ENCODE results near the gene HHIPL1. TPM values are rescaled to one million over a fixed set of nuclear protein-coding genes. Genes with fewer than 3 reads are reported as not detected.

HHIPL1 gene
- total RNA-seq, 2 experiments from 2014 or later = 0.25 to 0.72 TPM

DNA sequence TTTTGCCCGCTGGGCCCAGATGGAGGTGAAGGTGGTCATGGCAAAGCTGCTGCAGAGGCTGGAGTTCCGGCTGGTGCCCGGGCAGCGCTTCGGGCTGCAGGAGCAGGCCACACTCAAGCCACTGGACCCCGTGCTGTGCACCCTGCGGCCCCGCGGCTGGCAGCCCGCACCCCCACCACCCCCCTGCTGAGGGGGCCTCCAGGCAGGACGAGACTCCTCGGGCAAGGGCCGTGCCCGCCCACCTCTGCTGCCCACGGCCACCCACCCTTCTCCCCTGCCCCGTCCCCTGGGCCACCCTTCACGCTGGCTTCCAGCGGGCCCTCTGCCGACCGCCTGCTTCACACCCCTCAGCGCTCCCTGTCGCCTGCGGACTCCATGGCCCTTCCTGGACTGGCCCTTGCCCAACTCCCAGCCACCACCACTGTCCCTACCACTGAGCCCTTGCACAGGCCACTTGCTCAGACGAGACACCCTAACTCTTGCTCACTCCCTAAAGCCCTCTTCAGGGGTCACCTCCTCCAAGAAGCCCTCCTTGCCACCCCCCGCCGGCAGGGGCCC, 81.7 kb downstream of the HHIPL1 start:
- H3K4me3 ChIP-seq (ENCODE audit: low read depth, low read length, poor library complexity, severe bottlenecking) = no peak overlapping the region
- ChIA-PET POLR2A (no interaction called here), CTCF (ENCODE audit: unreplicated experiment) (no interaction called here)
- no peaks in the 10 kb centered on the region for H4K20me1 ChIP-seq (ENCODE audit: insufficient read depth, low read length)
- H2AFZ ChIP-seq (ENCODE audit: low read length) = no peak overlapping the region
- no peaks in the 10 kb centered on the region for H3K9me2 ChIP-seq (ENCODE audit: insufficient read depth, low read length)
- H3K36me3 ChIP-seq (ENCODE audit: insufficient read depth, low read length) = no peaks in the 10 kb centered on the region
- H3K4me2 ChIP-seq (ENCODE audit: low read length) = no peak overlapping the region
- intact Hi-C loops (cut with micrococcal nuclease; ENCODE audit: unreplicated experiment) = no loop called here
- no peaks in the 10 kb centered on the region for H3K4me1 ChIP-seq (ENCODE audit: insufficient read depth, low read length, poor library complexity, severe bottlenecking)
- no peak for DNase-seq (ENCODE audit: low spot score)
- TF ChIP-seq EZH2phosphoT487 (IDR thresholded peaks at IDR 0.05; ENCODE audit: borderline replicate concordance, low read depth, low read length) = no peak
- TF ChIP-seq, protein P1, sequence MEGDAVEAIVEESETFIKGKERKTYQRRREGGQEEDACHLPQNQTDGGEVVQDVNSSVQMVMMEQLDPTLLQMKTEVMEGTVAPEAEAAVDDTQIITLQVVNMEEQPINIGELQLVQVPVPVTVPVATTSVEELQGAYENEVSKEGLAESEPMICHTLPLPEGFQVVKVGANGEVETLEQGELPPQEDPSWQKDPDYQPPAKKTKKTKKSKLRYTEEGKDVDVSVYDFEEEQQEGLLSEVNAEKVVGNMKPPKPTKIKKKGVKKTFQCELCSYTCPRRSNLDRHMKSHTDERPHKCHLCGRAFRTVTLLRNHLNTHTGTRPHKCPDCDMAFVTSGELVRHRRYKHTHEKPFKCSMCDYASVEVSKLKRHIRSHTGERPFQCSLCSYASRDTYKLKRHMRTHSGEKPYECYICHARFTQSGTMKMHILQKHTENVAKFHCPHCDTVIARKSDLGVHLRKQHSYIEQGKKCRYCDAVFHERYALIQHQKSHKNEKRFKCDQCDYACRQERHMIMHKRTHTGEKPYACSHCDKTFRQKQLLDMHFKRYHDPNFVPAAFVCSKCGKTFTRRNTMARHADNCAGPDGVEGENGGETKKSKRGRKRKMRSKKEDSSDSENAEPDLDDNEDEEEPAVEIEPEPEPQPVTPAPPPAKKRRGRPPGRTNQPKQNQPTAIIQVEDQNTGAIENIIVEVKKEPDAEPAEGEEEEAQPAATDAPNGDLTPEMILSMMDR (conservative IDR thresholded peaks at IDR 0.05; ENCODE audit: low read length) = no peak
- no peaks in the 10 kb centered on the region for H3K79me2 ChIP-seq (ENCODE audit: insufficient read depth, low read depth, low read length)
- no peaks in the 10 kb centered on the region for H3K9me3 ChIP-seq (ENCODE audit: low read length)
- no TSS peak for BruUV-seq (replicated peaks)
- no peak overlapping the region for H3K27ac ChIP-seq (ENCODE audit: low read depth, low read length, poor library complexity, severe bottlenecking)

DNA sequence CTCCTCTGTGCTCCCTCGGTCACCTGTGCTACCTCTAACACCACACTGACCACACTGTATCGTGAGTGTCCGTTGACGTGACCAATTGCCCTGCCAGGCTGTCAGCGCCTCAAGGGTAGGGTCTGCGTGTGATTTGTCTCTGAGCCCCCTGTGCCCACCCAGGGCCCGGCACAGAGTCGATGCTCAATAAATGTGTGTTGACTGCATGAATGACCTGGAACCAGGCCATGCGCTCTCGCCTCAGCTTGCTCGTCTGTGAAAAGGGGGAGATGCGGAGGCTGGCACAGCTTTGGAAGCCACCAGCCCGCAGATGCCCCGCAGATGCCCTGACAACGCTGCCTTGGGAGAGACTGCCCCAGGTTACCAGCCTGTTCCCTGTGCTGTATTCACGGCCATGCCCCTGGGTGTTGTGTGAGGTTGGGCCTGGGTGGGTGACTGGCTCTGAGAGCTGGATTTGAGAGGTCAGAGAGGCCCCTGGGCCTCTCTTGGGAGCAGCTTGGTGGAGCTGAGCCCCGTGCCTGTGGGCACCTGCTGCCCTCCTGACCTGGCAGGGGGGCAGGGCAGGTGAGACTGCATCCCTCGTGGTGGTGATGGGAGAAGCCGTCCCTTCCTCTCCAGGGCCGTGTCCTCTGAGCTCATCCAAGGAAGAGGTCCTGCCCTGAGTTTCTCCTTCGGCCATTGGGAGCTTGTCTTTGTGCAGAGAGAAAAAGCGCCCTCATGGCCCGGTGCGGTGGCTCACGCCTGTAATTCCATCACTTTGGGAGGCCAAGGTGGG, 82.4 kb downstream of the HHIPL1 start:
- no peaks in the 10 kb centered on the region for H4K20me1 ChIP-seq (ENCODE audit: insufficient read depth, low read length)
- no peaks in the 10 kb centered on the region for H3K79me2 ChIP-seq (ENCODE audit: insufficient read depth, low read depth, low read length)
- BruUV-seq (replicated peaks) = no TSS peak
- DNase-seq (ENCODE audit: low spot score) = no peak
- H3K4me3 ChIP-seq (ENCODE audit: low read depth, low read length, poor library complexity, severe bottlenecking) = no peak overlapping the region
- H3K9me2 ChIP-seq (ENCODE audit: insufficient read depth, low read length) = no peaks in the 10 kb centered on the region
- ChIA-PET CTCF (ENCODE audit: unreplicated experiment) (no interaction called here), POLR2A (no interaction called here)
- H3K9me3 ChIP-seq (ENCODE audit: low read length) = no peaks in the 10 kb centered on the region
- H3K4me2 ChIP-seq (ENCODE audit: low read length) = no peak overlapping the region
- no peak overlapping the region for H2AFZ ChIP-seq (ENCODE audit: low read length)
- TF ChIP-seq, protein P1 (conservative IDR thresholded peaks at IDR 0.05; ENCODE audit: low read length) = no peak
- TF ChIP-seq EZH2phosphoT487 (IDR thresholded peaks at IDR 0.05; ENCODE audit: borderline replicate concordance, low read depth, low read length) = no peak
- no peaks in the 10 kb centered on the region for H3K36me3 ChIP-seq (ENCODE audit: insufficient read depth, low read length)
- no peaks in the 10 kb centered on the region for H3K4me1 ChIP-seq (ENCODE audit: insufficient read depth, low read length, poor library complexity, severe bottlenecking)
- H3K27ac ChIP-seq (ENCODE audit: low read depth, low read length, poor library complexity, severe bottlenecking) = no peak overlapping the region
- intact Hi-C loops (cut with micrococcal nuclease; ENCODE audit: unreplicated experiment) = no loop called here

DNA sequence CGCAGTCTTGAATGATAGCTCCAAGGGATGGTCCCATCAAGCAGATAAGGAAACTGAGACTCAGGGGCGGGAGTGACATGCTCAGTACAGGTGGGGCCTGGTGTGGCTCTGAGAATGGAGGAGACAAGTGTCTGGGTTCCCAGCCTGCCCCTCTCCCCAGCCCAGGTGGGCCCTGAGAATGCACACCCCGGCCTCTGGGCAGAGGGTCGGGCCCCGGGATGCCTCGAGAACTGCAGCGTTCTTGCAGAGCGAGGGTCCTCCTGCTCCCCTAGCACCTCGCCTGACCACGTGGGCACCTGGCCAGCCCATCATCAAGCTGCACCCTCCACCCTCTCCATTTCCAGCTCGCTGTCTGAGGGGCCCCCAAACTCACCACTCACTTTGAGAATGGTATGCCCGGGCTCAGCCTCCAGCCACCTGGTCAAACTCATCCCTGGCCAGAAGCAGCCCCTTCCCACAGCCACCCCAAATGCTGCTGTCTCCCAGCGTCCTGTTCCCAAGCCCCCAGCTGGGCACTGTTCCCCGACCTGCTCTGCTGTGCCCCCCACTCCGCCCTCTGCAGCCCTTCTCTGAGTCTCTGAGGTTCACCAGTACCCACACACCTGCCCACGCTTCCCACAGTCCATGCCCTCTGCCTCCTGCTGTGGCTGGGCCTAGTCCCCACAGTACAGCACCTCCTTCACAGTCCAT, 83.4 kb downstream of the HHIPL1 start:
- intact Hi-C loops (cut with micrococcal nuclease; ENCODE audit: unreplicated experiment) = no loop called here
- no peaks in the 10 kb centered on the region for H3K79me2 ChIP-seq (ENCODE audit: insufficient read depth, low read depth, low read length)
- no peaks in the 10 kb centered on the region for H3K9me3 ChIP-seq (ENCODE audit: low read length)
- no peak overlapping the region for H3K4me2 ChIP-seq (ENCODE audit: low read length)
- H3K9me2 ChIP-seq (ENCODE audit: insufficient read depth, low read length) = no peaks in the 10 kb centered on the region
- no peak overlapping the region for H2AFZ ChIP-seq (ENCODE audit: low read length)
- H4K20me1 ChIP-seq (ENCODE audit: insufficient read depth, low read length) = no peaks in the 10 kb centered on the region
- TF ChIP-seq, protein P1 (conservative IDR thresholded peaks at IDR 0.05; ENCODE audit: low read length) = no peak
- no peak for TF ChIP-seq EZH2phosphoT487 (IDR thresholded peaks at IDR 0.05; ENCODE audit: borderline replicate concordance, low read depth, low read length)
- H3K4me1 ChIP-seq (ENCODE audit: insufficient read depth, low read length, poor library complexity, severe bottlenecking) = no peaks in the 10 kb centered on the region
- H3K36me3 ChIP-seq (ENCODE audit: insufficient read depth, low read length) = no peaks in the 10 kb centered on the region
- H3K27ac ChIP-seq (ENCODE audit: low read depth, low read length, poor library complexity, severe bottlenecking) = no peak overlapping the region
- no peak for DNase-seq (ENCODE audit: low spot score)
- CTCF ChIA-PET (ENCODE audit: unreplicated experiment) = no interaction called here
- H3K4me3 ChIP-seq (ENCODE audit: low read depth, low read length, poor library complexity, severe bottlenecking) = no peak overlapping the region
- POLR2A ChIA-PET = no interaction called here
- no TSS peak for BruUV-seq (replicated peaks)
